Gastrocnemius medialis (tissue), 4 donors: ENCODE measurements around the gene SFXN3. TPM values are rescaled to one million over a fixed set of nuclear protein-coding genes. Genes with fewer than 3 reads are reported as not detected.

Source experiments
- ATAC-seq, 2 donors: fragments of 150-250 bp; one replicate each; pipeline ENCODE4 v1.9.1; 2016
- DNase-seq, 2 donors: peaks; one replicate each; pipeline ENCODE4 v3.0.0-alpha.2; 2019
- H3K27ac ChIP-seq, 4 donors: fragments of 200-600 bp; sonication (generic); 1 replicate in 1 of 4; 2 replicates in 3 of 4; pipeline ENCODE4 v1.5.1; 2016 to 2018; ENCODE audit warnings: mild to moderate bottlenecking in 2 of 4, moderate library complexity in 1 of 4
- H3K27me3 ChIP-seq, 3 donors: fragments of 200-600 bp; sonication (generic) in 2 of 3; 1 replicate in 1 of 3; 2 replicates in 2 of 3; pipeline versions ENCODE4 v1.5.1 to v1.6.0; 2016 to 2019; ENCODE audit warnings: mild to moderate bottlenecking in 1 of 3, moderate library complexity in 1 of 3
- H3K36me3 ChIP-seq, 2 donors: fragments of 200-600 bp; sonication (generic) in 1 of 2; one replicate each; pipeline ENCODE4 v1.5.1; 2017 to 2018
- H3K4me1 ChIP-seq, 2 donors: fragments of 200-600 bp; sonication (generic) in 1 of 2; one replicate each; pipeline ENCODE4 v1.5.1; 2016 to 2017; ENCODE audit warnings: mild to moderate bottlenecking in 2 of 2
- H3K4me3 ChIP-seq, 4 donors: fragments of 200-600 bp; sonication (generic) in 3 of 4; 1 replicate in 1 of 4; 2 replicates in 3 of 4; pipeline ENCODE4 v1.5.1; 2016 to 2019; ENCODE audit warnings: mild to moderate bottlenecking in 2 of 4
- H3K9me3 ChIP-seq, 3 donors: fragments of 200-600 bp; sonication (generic) in 2 of 3; 1 replicate in 1 of 3; 2 replicates in 2 of 3; pipeline ENCODE4 v1.5.1; 2016 to 2019
- POLR2A ChIP-seq, 2 donors: fragments of 450-650 bp; IDR thresholded peaks; one replicate each; pipeline ENCODE4 v1.6.1; 2017; ENCODE audit warnings: antibody characterized with exemption in 2 of 2, mild to moderate bottlenecking in 2 of 2, moderate library complexity in 2 of 2
- in situ Hi-C, 4 donors: fragments of 200-750 bp; cut with MboI; loops; one replicate each; pipeline versions ENCODE4 v1.15.0 to v1.8.0; 2017; ENCODE audit warnings: low sequenced_read_pairs in 4 of 4
- intact Hi-C: fragments of 100-400 bp; cut with DNase I; formaldehyde crosslinking; loops from one replicate; pipeline ENCODE4 v1.15.1; 2023; ENCODE audit warnings: low total_unique reads
- total RNA-seq, 4 donors: library from RNA; depleted of rRNA; stranded (reverse); fragments of >200 nt; gene quantifications; one replicate each; pipeline versions ENCODE4 v1.1.0 to v1.2.3, GENCODE V29; 2016
- TF ChIP-seq, protein P1 (sequence below), 5 experiments: fragments of 450-650 bp in 3 of 5; fragments of 200-600 bp in 2 of 5; sonication (generic) in 2 of 5; IDR thresholded peaks in 4 of 5; conservative IDR thresholded peaks in 1 of 5; 1 replicate in 4 of 5; 2 replicates in 1 of 5; pipeline ENCODE4 v1.5.1; 2016 to 2019; ENCODE audit warnings: antibody characterized with exemption in 5 of 5, mild to moderate bottlenecking in 3 of 5, moderate library complexity in 3 of 5

The SFXN3 gene
- total RNA-seq, 4 donors from 2014 or later: 4.2 to 9.5 (median 7.0) TPM

DNA sequence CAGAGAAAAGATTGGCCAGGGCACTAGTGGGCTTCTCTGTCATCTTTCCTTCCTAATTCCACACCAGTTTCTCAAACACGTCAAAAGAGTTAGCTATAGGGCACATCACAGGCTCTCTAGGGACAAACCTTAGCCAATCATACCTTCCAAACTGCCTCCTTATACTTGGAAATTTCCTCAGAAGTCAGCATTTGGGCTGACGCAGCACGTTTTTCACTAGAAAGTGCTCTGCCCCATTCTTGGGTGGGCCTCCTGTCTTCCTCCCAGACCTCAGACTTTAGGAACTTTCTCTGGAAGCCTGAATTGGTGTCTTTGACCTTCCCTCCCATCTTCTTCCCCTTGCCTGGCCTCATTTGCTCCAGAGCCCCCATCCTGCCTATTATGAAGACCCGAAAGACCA lies 11.1 kb downstream of the SFXN3 start:
- Histone ChIP-seq H3K4me3 (peak overlapping the region; percentile 61 to 75 (median 64)), H3K4me1 (peaks cover 11 to 16% of the 10 kb centered on the region in 2 donors), H3K36me3 (peaks cover 0 to 9% of the 10 kb centered on the region in 2 donors), H3K27me3 (peaks cover 3 to 6% (median 4%) of the 10 kb centered on the region in 3 donors), H3K9me3 (no peaks in the 10 kb centered on the region), H3K27ac (peak overlapping the region; percentile 74 to 84 (median 79))
- TF ChIP-seq, protein P1, sequence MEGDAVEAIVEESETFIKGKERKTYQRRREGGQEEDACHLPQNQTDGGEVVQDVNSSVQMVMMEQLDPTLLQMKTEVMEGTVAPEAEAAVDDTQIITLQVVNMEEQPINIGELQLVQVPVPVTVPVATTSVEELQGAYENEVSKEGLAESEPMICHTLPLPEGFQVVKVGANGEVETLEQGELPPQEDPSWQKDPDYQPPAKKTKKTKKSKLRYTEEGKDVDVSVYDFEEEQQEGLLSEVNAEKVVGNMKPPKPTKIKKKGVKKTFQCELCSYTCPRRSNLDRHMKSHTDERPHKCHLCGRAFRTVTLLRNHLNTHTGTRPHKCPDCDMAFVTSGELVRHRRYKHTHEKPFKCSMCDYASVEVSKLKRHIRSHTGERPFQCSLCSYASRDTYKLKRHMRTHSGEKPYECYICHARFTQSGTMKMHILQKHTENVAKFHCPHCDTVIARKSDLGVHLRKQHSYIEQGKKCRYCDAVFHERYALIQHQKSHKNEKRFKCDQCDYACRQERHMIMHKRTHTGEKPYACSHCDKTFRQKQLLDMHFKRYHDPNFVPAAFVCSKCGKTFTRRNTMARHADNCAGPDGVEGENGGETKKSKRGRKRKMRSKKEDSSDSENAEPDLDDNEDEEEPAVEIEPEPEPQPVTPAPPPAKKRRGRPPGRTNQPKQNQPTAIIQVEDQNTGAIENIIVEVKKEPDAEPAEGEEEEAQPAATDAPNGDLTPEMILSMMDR (IDR thresholded peaks at IDR 0.05 in 4 of 5, conservative IDR thresholded peaks at IDR 0.05 in 1 of 5): no peak
- no peak for TF ChIP-seq POLR2A (IDR thresholded peaks at IDR 0.05)
- ATAC-seq (no peak), DNase-seq (no peak)
- in situ Hi-C loops (loop anchor here in 1 of 4 donors (10.0 kb wide), 1 partner anchor 103 kb away; no protein-coding TSS in a partner anchor), intact Hi-C loops (loop anchor here (2.0 kb wide), 1 partner anchor 19 kb away; the partner anchor contains the start of gene KAZALD1)

DNA sequence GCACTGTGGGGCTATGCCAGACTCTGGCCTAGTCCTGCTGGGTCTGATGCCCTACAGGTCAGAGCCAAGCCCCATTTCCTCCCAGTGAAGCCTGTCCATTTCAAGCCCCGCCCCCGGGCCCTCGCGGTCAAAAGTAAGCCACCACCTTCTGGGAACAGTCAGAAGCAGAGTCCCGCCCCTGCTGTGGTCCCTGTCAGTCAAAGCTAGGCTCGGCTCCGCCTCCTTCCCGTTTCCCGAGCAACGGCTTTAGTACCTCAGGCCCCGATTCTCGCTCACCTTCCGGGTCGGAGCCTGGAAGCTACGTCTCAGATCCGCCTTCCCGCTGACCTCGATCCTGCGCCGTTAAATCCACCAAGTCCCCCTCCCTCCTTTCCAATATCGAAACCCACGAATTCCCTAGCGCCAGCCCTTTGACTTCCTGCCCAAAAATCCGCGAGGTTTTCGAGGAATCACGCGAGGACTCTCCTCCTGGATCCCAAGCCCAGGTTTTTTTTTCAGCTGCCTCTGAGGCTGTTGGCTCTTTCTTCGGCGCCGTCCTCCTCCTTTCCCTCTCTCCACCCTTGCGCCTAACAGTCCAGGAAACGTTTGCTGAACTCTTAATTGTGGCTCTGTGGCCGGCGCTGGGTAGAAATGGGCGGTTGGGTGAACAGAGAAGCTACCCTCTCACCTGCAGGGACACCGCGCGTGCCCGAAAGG lies 11.8 kb downstream of the SFXN3 start:
- in situ Hi-C loops (loop anchor here in 1 of 4 donors (10.0 kb wide), 1 partner anchor 102 kb away; no protein-coding TSS in a partner anchor), intact Hi-C loops (loop anchor here (2.0 kb wide), 1 partner anchor 18 kb away; the partner anchor contains the start of gene KAZALD1)
- H3K27ac ChIP-seq: peak overlapping the region; percentile 74 to 84 (median 79)
- no peaks in the 10 kb centered on the region for H3K9me3 ChIP-seq
- peak overlapping the region; percentile 61 to 75 (median 64) for H3K4me3 ChIP-seq
- H3K27me3 ChIP-seq: peaks cover 7 to 13% (median 9%) of the 10 kb centered on the region in 3 donors
- peak; percentile 46 to 59 for TF ChIP-seq POLR2A (IDR thresholded peaks at IDR 0.05)
- TF ChIP-seq, protein P1 (IDR thresholded peaks at IDR 0.05 in 4 of 5, conservative IDR thresholded peaks at IDR 0.05 in 1 of 5): no peak
- DNase-seq: peak; percentile 89 to 94
- H3K36me3 ChIP-seq: peaks cover 0 to 3% of the 10 kb centered on the region in 2 donors
- peak; percentile 88 to 91 for ATAC-seq
- H3K4me1 ChIP-seq: peaks cover 11 to 16% of the 10 kb centered on the region in 2 donors

DNA sequence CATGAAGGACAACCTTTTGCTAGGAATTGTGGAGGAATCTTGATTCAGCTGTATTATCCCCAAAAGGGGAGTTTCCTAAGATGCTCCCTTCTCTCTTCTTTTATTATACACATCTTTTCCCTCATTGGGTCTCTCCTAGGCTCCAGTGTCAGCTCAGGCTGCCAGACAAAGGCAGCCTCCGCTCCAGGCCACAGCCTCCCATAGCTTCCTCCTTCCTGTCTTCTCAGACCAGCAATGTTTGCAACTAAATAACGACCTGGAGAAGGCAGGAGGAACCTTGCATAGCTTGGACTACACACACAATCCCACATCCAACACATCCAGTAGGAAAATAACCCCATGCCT lies 12.3 kb downstream of the SFXN3 start:
- TF ChIP-seq, protein P1 (IDR thresholded peaks at IDR 0.05 in 4 of 5, conservative IDR thresholded peaks at IDR 0.05 in 1 of 5): no peak
- no peak for TF ChIP-seq POLR2A (IDR thresholded peaks at IDR 0.05)
- Histone ChIP-seq H3K4me1 (peaks cover 11 to 16% of the 10 kb centered on the region in 2 donors), H3K27me3 (peaks cover 12 to 18% (median 14%) of the 10 kb centered on the region in 3 donors), H3K4me3 (peak overlapping the region; percentile 61 to 75 (median 64)), H3K27ac (peak overlapping the region; percentile 74 to 84 (median 79)), H3K9me3 (no peaks in the 10 kb centered on the region), H3K36me3 (no peaks in the 10 kb centered on the region)
- ATAC-seq (no peak), DNase-seq (no peak)
- in situ Hi-C loops: loop anchor here in 1 of 4 donors (10.0 kb wide), 1 partner anchor 101 kb away; no protein-coding TSS in a partner anchor
- intact Hi-C loops: loop anchor here (2.0 kb wide), 1 partner anchor 17 kb away; the partner anchor contains the start of gene KAZALD1

DNA sequence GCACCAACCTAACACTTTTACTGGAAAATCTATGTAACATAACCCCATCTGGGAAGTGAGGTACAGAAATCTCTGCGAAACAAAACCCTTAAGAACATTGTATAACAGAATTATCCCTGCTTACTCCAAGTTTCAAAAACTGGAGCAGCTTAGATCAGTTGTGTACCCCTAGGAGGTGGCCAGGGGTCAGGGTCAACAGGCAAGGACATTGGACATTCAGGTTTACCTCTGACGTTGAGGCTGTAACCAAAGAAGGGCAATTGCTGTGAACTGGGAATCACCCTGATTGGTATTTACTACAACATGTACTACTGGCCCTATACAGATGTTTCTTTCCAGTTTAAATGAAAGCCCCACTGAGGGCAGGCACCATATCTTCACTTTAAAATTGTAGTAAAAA lies 13.1 kb downstream of the SFXN3 start:
- in situ Hi-C loops (loop anchor here in 1 of 4 donors (10.0 kb wide), 1 partner anchor 101 kb away; no protein-coding TSS in a partner anchor), intact Hi-C loops (no loop called here)
- Histone ChIP-seq H3K9me3 (no peaks in the 10 kb centered on the region), H3K27ac (no peak overlapping the region), H3K27me3 (peaks cover 20 to 26% (median 22%) of the 10 kb centered on the region in 3 donors), H3K4me3 (no peak overlapping the region), H3K36me3 (no peaks in the 10 kb centered on the region), H3K4me1 (peaks cover 11 to 16% of the 10 kb centered on the region in 2 donors)
- no peak for TF ChIP-seq POLR2A (IDR thresholded peaks at IDR 0.05)
- TF ChIP-seq, protein P1 (IDR thresholded peaks at IDR 0.05 in 4 of 5, conservative IDR thresholded peaks at IDR 0.05 in 1 of 5): no peak
- DNase-seq (no peak), ATAC-seq (no peak)
